ENCODE results near the gene MRGPRD. TPM values are rescaled to one million over a fixed set of nuclear protein-coding genes. Genes with fewer than 3 reads are reported as not detected.

Gene MRGPRD
- total and polyA plus RNA-seq, 2 of the 8 experiments (the other 6 are each of a cell fraction or from before 2014, with no cell fraction given): not detected

DNA sequence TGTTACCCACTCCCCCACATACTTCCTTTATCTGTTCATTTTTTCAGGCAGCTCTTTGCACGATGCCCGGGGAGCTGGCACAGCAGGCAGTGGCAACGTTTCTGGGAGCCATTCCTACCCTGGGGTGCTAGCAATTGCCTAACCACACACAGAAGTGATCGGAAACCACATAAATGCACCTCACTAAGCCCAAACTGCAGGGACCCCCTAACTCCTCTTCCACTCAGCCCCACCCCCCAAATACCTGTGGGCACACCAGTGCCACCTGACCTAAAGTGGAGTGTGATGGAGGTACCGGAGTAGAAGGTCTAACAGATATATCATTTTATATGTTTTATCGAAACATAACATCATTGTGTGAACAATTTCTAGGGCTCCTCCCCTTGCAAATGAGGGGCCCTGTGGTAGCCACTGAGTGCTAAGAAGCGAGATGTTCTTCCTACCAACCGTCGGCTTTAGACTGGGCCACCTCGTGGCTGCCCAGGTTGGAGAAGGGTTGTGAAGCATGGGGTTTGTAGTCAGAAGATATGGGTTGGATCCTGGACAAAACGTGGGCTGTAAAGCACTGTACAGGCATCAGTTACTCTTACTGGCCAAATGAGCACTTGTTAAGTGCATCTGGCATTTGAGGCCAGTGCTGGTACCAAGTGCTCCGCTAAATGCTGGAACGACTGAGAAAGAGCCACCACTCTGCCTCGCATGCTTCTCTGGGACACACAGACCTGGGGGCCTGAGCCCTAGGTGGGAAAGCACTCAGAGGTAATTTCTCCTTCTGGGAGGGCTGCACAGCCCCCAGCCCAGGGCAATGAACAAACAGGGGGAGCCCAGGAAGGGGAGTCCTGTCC is 2.8 kb downstream of the MRGPRD start (continued):
- TF ChIP-seq SIX5 (IDR thresholded peaks at IDR 0.05; ENCODE audit: low read depth, low read length) (no peak), GTF2F1 (IDR thresholded peaks at IDR 0.05; ENCODE audit: borderline replicate concordance, low read depth, low read length) (no peak), HDAC2 (IDR thresholded peaks at IDR 0.05; ENCODE audit: borderline replicate concordance in 1 of 2, low read depth in 2 of 2, low read length in 2 of 2) (no peak), SUZ12 (IDR thresholded peaks at IDR 0.05; ENCODE audit: low read length) (no peak), SP1 (IDR thresholded peaks at IDR 0.05; ENCODE audit: low read depth, low read length) (no peak), GABPA (IDR thresholded peaks at IDR 0.05; ENCODE audit: borderline replicate concordance, insufficient read depth, low read length) (no peak), MAFK (IDR thresholded peaks at IDR 0.05; ENCODE audit: low read depth, low read length) (no peak), CTBP2 (IDR thresholded peaks at IDR 0.05; ENCODE audit: borderline replicate concordance, insufficient read depth, insufficient read length, low read length) (no peak), SP2 (IDR thresholded peaks at IDR 0.05; ENCODE audit: low read length) (no peak)
- TF ChIP-seq, protein P1, sequence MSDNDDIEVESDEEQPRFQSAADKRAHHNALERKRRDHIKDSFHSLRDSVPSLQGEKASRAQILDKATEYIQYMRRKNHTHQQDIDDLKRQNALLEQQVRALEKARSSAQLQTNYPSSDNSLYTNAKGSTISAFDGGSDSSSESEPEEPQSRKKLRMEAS (IDR thresholded peaks at IDR 0.05): no peak
- TF ChIP-seq, protein P2, sequence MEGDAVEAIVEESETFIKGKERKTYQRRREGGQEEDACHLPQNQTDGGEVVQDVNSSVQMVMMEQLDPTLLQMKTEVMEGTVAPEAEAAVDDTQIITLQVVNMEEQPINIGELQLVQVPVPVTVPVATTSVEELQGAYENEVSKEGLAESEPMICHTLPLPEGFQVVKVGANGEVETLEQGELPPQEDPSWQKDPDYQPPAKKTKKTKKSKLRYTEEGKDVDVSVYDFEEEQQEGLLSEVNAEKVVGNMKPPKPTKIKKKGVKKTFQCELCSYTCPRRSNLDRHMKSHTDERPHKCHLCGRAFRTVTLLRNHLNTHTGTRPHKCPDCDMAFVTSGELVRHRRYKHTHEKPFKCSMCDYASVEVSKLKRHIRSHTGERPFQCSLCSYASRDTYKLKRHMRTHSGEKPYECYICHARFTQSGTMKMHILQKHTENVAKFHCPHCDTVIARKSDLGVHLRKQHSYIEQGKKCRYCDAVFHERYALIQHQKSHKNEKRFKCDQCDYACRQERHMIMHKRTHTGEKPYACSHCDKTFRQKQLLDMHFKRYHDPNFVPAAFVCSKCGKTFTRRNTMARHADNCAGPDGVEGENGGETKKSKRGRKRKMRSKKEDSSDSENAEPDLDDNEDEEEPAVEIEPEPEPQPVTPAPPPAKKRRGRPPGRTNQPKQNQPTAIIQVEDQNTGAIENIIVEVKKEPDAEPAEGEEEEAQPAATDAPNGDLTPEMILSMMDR (IDR thresholded peaks at IDR 0.05; ENCODE audit: control extremely low read depth in 1 of 3, insufficient read depth in 1 of 3, low read depth in 1 of 3, low read length in 3 of 3): no peak

Measured in H1 (cell line).